Prostate gland (tissue), 2 donors: ENCODE results near the gene IFT43.

Experiments used
- CTCF ChIP-seq, 4 experiments: fragments of 200-600 bp in 2 of 4; fragments of 450-650 bp in 2 of 4; sonication (generic) in 2 of 4; IDR thresholded peaks; 1 replicate in 3 of 4; 2 replicates in 1 of 4; pipeline ENCODE4 v1.5.1; 2016 to 2019; ENCODE audit warnings: antibody characterized with exemption in 4 of 4, mild to moderate bottlenecking in 2 of 4, moderate library complexity in 2 of 4
- POLR2A ChIP-seq: fragments of 450-650 bp; IDR thresholded peaks from one replicate; pipeline ENCODE4 v1.6.1; 2016; ENCODE audit warnings: antibody characterized with exemption, mild to moderate bottlenecking

GRCh38 chr14:76019676-76020075, 34.1 kb downstream of the IFT43 start:
- TF ChIP-seq CTCF (IDR thresholded peaks at IDR 0.05) (no peak), POLR2A (no peak)
